Liver (tissue), 2 donors: ENCODE data around the gene ARHGAP27.

Experiments
- JUND ChIP-seq, 2 donors: IDR thresholded peaks; 2 replicates each; pipeline ENCODE4 v1.6.1; 2016; ENCODE audit warnings: antibody characterized with exemption in 2 of 2
- TF ChIP-seq, protein P1 (sequence below): IDR thresholded peaks from 2 replicates; pipeline ENCODE4 v1.6.1; 2016; ENCODE audit warnings: antibody characterized with exemption
- TF ChIP-seq, protein P2 (sequence below): IDR thresholded peaks from 2 replicates; pipeline ENCODE4 v1.6.1; 2016; ENCODE audit warnings: antibody characterized with exemption
- donor health status: healthy.

DNA sequence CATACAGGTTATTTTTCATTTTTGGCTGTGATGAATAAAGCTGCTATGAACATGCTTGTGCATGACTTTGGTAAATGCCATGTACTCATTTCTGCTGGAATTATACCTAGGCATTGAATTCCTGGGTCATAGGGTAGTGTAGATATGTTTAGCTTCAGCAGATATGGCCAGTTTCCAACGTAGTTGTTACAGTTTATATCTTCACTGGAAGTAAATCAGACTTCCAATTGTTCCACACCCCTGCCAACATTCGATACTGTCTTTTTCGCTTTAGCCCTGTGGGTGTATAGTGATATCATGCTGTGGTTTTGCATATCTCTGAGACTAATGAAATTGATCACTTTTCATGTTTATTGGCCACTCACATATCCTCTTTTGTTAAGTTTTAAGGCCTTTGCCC lies 50.4 kb downstream of the ARHGAP27 start:
- TF ChIP-seq JUND (IDR thresholded peaks at IDR 0.05), result no peak
- TF ChIP-seq, protein P1, sequence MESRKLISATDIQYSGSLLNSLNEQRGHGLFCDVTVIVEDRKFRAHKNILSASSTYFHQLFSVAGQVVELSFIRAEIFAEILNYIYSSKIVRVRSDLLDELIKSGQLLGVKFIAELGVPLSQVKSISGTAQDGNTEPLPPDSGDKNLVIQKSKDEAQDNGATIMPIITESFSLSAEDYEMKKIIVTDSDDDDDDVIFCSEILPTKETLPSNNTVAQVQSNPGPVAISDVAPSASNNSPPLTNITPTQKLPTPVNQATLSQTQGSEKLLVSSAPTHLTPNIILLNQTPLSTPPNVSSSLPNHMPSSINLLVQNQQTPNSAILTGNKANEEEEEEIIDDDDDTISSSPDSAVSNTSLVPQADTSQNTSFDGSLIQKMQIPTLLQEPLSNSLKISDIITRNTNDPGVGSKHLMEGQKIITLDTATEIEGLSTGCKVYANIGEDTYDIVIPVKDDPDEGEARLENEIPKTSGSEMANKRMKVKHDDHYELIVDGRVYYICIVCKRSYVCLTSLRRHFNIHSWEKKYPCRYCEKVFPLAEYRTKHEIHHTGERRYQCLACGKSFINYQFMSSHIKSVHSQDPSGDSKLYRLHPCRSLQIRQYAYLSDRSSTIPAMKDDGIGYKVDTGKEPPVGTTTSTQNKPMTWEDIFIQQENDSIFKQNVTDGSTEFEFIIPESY, result no peak
- TF ChIP-seq, protein P2, sequence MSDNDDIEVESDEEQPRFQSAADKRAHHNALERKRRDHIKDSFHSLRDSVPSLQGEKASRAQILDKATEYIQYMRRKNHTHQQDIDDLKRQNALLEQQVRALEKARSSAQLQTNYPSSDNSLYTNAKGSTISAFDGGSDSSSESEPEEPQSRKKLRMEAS, result no peak
